Glutamatergic neuron (in vitro differentiated cells): ENCODE results near the gene IQCN. TPM values are rescaled to one million over a fixed set of nuclear protein-coding genes. Genes with fewer than 3 reads are reported as not detected.

Source experiments
- DNase-seq: peaks from one replicate; pipeline ENCODE4 v3.0.0; 2022
- H3K27ac Mint-ChIP-seq: one replicate; pipeline ENCODE4 v1.8.0; 2020; ENCODE audit warnings: mild to moderate bottlenecking, mixed read lengths, inconsistent platforms; ENCODE audit not compliant: unreplicated experiment
- H3K27me3 Mint-ChIP-seq: one replicate; pipeline ENCODE4 v1.8.0; 2020; ENCODE audit warnings: mild to moderate bottlenecking, moderate library complexity, mixed read lengths, inconsistent platforms; ENCODE audit not compliant: unreplicated experiment
- H3K36me3 Mint-ChIP-seq: one replicate; pipeline ENCODE4 v1.8.0; 2020; ENCODE audit warnings: mild to moderate bottlenecking, mixed read lengths, inconsistent platforms; ENCODE audit not compliant: unreplicated experiment
- H3K4me1 Mint-ChIP-seq: one replicate; pipeline ENCODE4 v1.8.0; 2020; ENCODE audit warnings: mild to moderate bottlenecking, low read depth, mixed read lengths, inconsistent platforms; ENCODE audit not compliant: unreplicated experiment
- H3K4me3 Mint-ChIP-seq: one replicate; pipeline ENCODE4 v1.8.0; 2020; ENCODE audit warnings: mild to moderate bottlenecking, mixed read lengths, inconsistent platforms; ENCODE audit not compliant: unreplicated experiment
- H3K9me3 Mint-ChIP-seq: one replicate; pipeline ENCODE4 v1.8.0; 2020; ENCODE audit warnings: mild to moderate bottlenecking, moderate library complexity, mixed read lengths, inconsistent platforms; ENCODE audit not compliant: unreplicated experiment
- CTCF ChIP-seq: fragments of 200-600 bp; sonication (generic); IDR thresholded peaks from one replicate; pipeline ENCODE4 v1.5.0; 2021; ENCODE audit not compliant: partially characterized antibody, unreplicated experiment
- total RNA-seq: library from RNA; stranded (reverse); fragmentation: NEBNext Ultra II Directional; extraction: Animal tissue kit (Norgen Biotek cat#: 25700); gene quantifications from one replicate; pipeline ENCODE4 v1.2.1, GENCODE V29; 2021; ENCODE audit not compliant: unreplicated experiment

IQCN gene
- total RNA-seq, 1 donor from 2014 or later: 23.6 TPM

GRCh38 chr19:18320865-18321733 lies 46.8 kb upstream of the IQCN start:
- Mint-ChIP-seq H3K4me1 (peaks cover 22% of the 10 kb centered on the region), H3K27ac (peak overlapping the region; percentile 89), H3K36me3 (no peaks in the 10 kb centered on the region), H3K4me3 (peak overlapping the region; percentile 93), H3K9me3 (peaks cover 6% of the 10 kb centered on the region), H3K27me3 (peaks cover 5% of the 10 kb centered on the region)
- no peak for TF ChIP-seq CTCF
- no peak for DNase-seq

GRCh38 chr19:18319591-18320135 lies 45.4 kb upstream of the IQCN start:
- peaks cover 22% of the 10 kb centered on the region for H3K4me1 Mint-ChIP-seq

GRCh38 chr19:18317961-18318800 lies 43.9 kb upstream of the IQCN start:
- no peaks in the 10 kb centered on the region for H3K36me3 Mint-ChIP-seq
- no peak overlapping the region for H3K4me3 Mint-ChIP-seq
- no peak for DNase-seq
- peaks cover 3% of the 10 kb centered on the region for H3K9me3 Mint-ChIP-seq
- no peak overlapping the region for H3K27ac Mint-ChIP-seq
- TF ChIP-seq CTCF: no peak
- H3K27me3 Mint-ChIP-seq: peaks cover 4% of the 10 kb centered on the region
- peaks cover 13% of the 10 kb centered on the region for H3K4me1 Mint-ChIP-seq

More at GRCh38 chr19:18319591-18320135, 45.4 kb upstream of the IQCN start:
- Mint-ChIP-seq H3K36me3 (no peaks in the 10 kb centered on the region), H3K4me3 (no peak overlapping the region), H3K27me3 (peaks cover 5% of the 10 kb centered on the region), H3K9me3 (peaks cover 6% of the 10 kb centered on the region), H3K27ac (no peak overlapping the region)
- no peak for DNase-seq
- TF ChIP-seq CTCF: no peak

GRCh38 chr19:18313398-18313797 lies 39.1 kb upstream of the IQCN start:
- H3K27me3 Mint-ChIP-seq: peaks cover 2% of the 10 kb centered on the region
- no peak for TF ChIP-seq CTCF
- H3K4me3 Mint-ChIP-seq: no peak overlapping the region
- DNase-seq: no peak
- no peaks in the 10 kb centered on the region for H3K36me3 Mint-ChIP-seq
- H3K4me1 Mint-ChIP-seq: no peaks in the 10 kb centered on the region
- H3K9me3 Mint-ChIP-seq: no peaks in the 10 kb centered on the region
- H3K27ac Mint-ChIP-seq: no peak overlapping the region
